Panc1 (cell line): Measurements from ENCODE around the gene RELB. TPM values are rescaled to one million over a fixed set of nuclear protein-coding genes. Genes with fewer than 3 reads are reported as not detected.

Experiments
- ATAC-seq: fragments of 200-7000 bp; cut with Tn5 transposase; 2 replicates; pipeline ENCODE4 v1.9.1; 2020; ENCODE audit warnings: mild to moderate bottlenecking, moderate library complexity
- BruUV-seq: library from RNA; stranded (reverse); fragments of 400-500 nt; replicated peaks from 2 replicates; lab custom pipeline; 2021; lab: Mats Ljungman, UMichigan
- CTCF ChIA-PET: fragments of 300-600 bp; sonication (Branson Sonifier 250); formaldehyde crosslinking; loops from one replicate; lab custom pipeline; 2022; ENCODE audit warnings: antibody characterized with exemption; lab: Charles Lee
- POLR2A ChIA-PET: fragments of 300-600 bp; sonication (Branson Sonifier 250); formaldehyde crosslinking; loops from one replicate; lab custom pipeline; 2022; ENCODE audit warnings: antibody characterized with exemption; lab: Charles Lee
- DNase-seq: peaks from one replicate; pipeline ENCODE4 v3.0.0-alpha.2; 2010; ENCODE audit warnings: low read depth, low spot score
- H3K27ac ChIP-seq: 2 replicates; pipeline ENCODE4 v1.5.1; 2011; ENCODE audit warnings: mild to moderate bottlenecking, low read length, inconsistent platforms
- H3K27me3 ChIP-seq: fragments of 200-500 bp; sonication (Bioruptor generic); 2 replicates; pipeline ENCODE4 v1.6.0; 2014; ENCODE audit warnings: low read length, inconsistent platforms; ENCODE audit not compliant: control insufficient read depth, insufficient read depth
- H3K36me3 ChIP-seq: fragments of 200-500 bp; sonication (Bioruptor generic); 2 replicates; pipeline ENCODE4 v1.5.1; 2014; ENCODE audit warnings: inconsistent platforms, mild to moderate bottlenecking, low read length, moderate library complexity; ENCODE audit not compliant: control insufficient read depth, insufficient read depth
- H3K4me1 ChIP-seq: 2 replicates; pipeline ENCODE4 v1.5.1; 2011; ENCODE audit warnings: inconsistent platforms, mild to moderate bottlenecking, low read length, moderate library complexity; ENCODE audit not compliant: control insufficient read depth, insufficient read depth
- H3K4me3 ChIP-seq, 2 experiments: 2 replicates each; pipeline ENCODE4 v1.5.1; 2011 to 2012; ENCODE audit warnings: low read depth in 2 of 2, low read length in 2 of 2, mild to moderate bottlenecking in 2 of 2, inconsistent platforms in 1 of 2, moderate library complexity in 1 of 2
- H3K9me3 ChIP-seq: fragments of 200-500 bp; sonication (Bioruptor generic); 2 replicates; pipeline ENCODE4 v1.5.1; 2014; ENCODE audit warnings: low read depth, mild to moderate bottlenecking, inconsistent platforms, low read length, moderate library complexity; ENCODE audit not compliant: control insufficient read depth, insufficient read depth
- POLR2AphosphoS5 ChIP-seq: IDR thresholded peaks from 2 replicates; pipeline ENCODE4 v1.6.1; 2012; ENCODE audit warnings: mild to moderate bottlenecking, low read depth, low read length, moderate library complexity
- SIN3A ChIP-seq: IDR thresholded peaks from 2 replicates; pipeline ENCODE4 v1.6.1; 2012; ENCODE audit warnings: low read depth, mild to moderate bottlenecking, low read length, moderate library complexity, borderline replicate concordance; ENCODE audit not compliant: insufficient read depth
- TCF7L2 ChIP-seq: IDR thresholded peaks from 2 replicates; pipeline ENCODE4 v1.6.1; 2011; ENCODE audit warnings: mild to moderate bottlenecking, low read depth, low read length, inconsistent platforms
- in situ Hi-C: cut with HindIII; loops from 2 replicates; pipeline ENCODE4 v1.10.0; 2016; ENCODE audit warnings: low sequenced_read_pairs, low pct_unique_long_range_greater_than_20kb
- intact Hi-C: fragments of 100-400 bp; cut with micrococcal nuclease; formaldehyde crosslinking; loops from one replicate; pipeline ENCODE4 v1.10.0; 2022; ENCODE audit not compliant: unreplicated experiment
- total RNA-seq: library from RNA; stranded (reverse); gene quantifications from one replicate; pipeline ENCODE4 v1.2.1, GENCODE V29; 2021; ENCODE audit not compliant: unreplicated experiment
- TF ChIP-seq, protein P1 (sequence below): fragments of 450-650 bp; IDR thresholded peaks from 2 replicates; pipeline ENCODE4 v1.5.1; 2017; ENCODE audit warnings: mild to moderate bottlenecking
- TF ChIP-seq, protein P2 (sequence below), 2 experiments: IDR thresholded peaks; 2 replicates each; pipeline ENCODE4 v1.6.1; 2011 to 2012; ENCODE audit warnings: low read depth in 2 of 2, control low read depth in 1 of 2, low read length in 1 of 2, mild to moderate bottlenecking in 1 of 2, moderate library complexity in 1 of 2; ENCODE audit not compliant: insufficient read depth in 1 of 2

RELB gene
- total RNA-seq, 1 experiment from 2014 or later, result 28.1 TPM

DNA sequence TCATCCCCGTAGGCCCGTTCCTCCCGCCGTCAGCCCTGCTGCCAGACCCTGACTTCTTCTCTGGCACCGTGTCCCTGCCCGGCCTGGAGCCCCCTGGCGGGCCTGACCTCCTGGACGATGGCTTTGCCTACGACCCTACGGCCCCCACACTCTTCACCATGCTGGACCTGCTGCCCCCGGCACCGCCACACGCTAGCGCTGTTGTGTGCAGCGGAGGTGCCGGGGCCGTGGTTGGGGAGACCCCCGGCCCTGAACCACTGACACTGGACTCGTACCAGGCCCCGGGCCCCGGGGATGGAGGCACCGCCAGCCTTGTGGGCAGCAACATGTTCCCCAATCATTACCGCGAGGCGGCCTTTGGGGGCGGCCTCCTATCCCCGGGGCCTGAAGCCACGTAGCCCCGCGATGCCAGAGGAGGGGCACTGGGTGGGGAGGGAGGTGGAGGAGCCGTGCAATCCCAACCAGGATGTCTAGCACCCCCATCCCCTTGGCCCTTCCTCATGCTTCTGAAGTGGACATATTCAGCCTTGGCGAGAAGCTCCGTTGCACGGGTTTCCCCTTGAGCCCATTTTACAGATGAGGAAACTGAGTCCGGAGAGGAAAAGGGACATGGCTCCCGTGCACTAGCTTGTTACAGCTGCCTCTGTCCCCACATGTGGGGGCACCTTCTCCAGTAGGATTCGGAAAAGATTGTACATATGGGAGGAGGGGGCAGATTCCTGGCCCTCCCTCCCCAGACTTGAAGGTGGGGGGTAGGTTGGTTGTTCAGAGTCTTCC lies 36.3 kb downstream of the RELB start:
- CTCF ChIA-PET, result no interaction called here

GRCh38 chr19:45038931-45039893 lies 37.9 kb downstream of the RELB start, which contains the start of gene CLASRP:
Gene CLASRP (plus strand): TSS chr19:45039045. CDS start chr19:45040213, 1,168 bp downstream.
- Histone ChIP-seq H3K27ac (peak within 1 kb of the TSS; percentile 86), H3K9me3 (no peaks in the 10 kb centered on the region), H3K36me3 (peaks cover 5% of the 10 kb centered on the region), H3K4me1 (peaks cover 6% of the 10 kb centered on the region; the same call in 1 of the 2 replicates), H3K27me3 (no peaks in the 10 kb centered on the region), H3K4me3 (peak within 1 kb of the TSS; percentile 83)
- peak; percentile 99 for ATAC-seq
- TF ChIP-seq POLR2AphosphoS5, result peak; percentile 87
- TF ChIP-seq, protein P1, sequence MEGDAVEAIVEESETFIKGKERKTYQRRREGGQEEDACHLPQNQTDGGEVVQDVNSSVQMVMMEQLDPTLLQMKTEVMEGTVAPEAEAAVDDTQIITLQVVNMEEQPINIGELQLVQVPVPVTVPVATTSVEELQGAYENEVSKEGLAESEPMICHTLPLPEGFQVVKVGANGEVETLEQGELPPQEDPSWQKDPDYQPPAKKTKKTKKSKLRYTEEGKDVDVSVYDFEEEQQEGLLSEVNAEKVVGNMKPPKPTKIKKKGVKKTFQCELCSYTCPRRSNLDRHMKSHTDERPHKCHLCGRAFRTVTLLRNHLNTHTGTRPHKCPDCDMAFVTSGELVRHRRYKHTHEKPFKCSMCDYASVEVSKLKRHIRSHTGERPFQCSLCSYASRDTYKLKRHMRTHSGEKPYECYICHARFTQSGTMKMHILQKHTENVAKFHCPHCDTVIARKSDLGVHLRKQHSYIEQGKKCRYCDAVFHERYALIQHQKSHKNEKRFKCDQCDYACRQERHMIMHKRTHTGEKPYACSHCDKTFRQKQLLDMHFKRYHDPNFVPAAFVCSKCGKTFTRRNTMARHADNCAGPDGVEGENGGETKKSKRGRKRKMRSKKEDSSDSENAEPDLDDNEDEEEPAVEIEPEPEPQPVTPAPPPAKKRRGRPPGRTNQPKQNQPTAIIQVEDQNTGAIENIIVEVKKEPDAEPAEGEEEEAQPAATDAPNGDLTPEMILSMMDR, result no peak
- BruUV-seq, result no TSS peak
- no peak for DNase-seq
- in situ Hi-C loops (no loop called here), intact Hi-C loops (no loop called here)
- ChIA-PET CTCF (interaction anchor here (1.9 kb wide), 1 partner anchor 21 kb away, joined by 4 read pairs; no protein-coding TSS in a partner anchor), POLR2A (interaction anchor here (0.5 to 0.7 kb wide), 3 partner anchors 36 to 1558 kb away, joined by 4 to 7 read pairs (median 5); no protein-coding TSS in a partner anchor)

More for the DNA sequence above, 36.3 kb downstream of the RELB start:
- intact Hi-C loops (no loop called here), in situ Hi-C loops (no loop called here)
- BruUV-seq, result no TSS peak
- Histone ChIP-seq H3K4me3 (no peak overlapping the region), H3K9me3 (no peaks in the 10 kb centered on the region), H3K27ac (no peak overlapping the region), H3K4me1 (peaks cover 6% of the 10 kb centered on the region; the same call in 1 of the 2 replicates), H3K27me3 (no peaks in the 10 kb centered on the region), H3K36me3 (peaks cover 3% of the 10 kb centered on the region; the same call in 1 of the 2 replicates)
- POLR2A ChIA-PET, result no interaction called here
- DNase-seq, result no peak
- no peak for ATAC-seq
- TF ChIP-seq, protein P1, result no peak
- TF ChIP-seq SIN3A (no peak), POLR2AphosphoS5 (no peak), TCF7L2 (no peak)
- TF ChIP-seq, protein P2, sequence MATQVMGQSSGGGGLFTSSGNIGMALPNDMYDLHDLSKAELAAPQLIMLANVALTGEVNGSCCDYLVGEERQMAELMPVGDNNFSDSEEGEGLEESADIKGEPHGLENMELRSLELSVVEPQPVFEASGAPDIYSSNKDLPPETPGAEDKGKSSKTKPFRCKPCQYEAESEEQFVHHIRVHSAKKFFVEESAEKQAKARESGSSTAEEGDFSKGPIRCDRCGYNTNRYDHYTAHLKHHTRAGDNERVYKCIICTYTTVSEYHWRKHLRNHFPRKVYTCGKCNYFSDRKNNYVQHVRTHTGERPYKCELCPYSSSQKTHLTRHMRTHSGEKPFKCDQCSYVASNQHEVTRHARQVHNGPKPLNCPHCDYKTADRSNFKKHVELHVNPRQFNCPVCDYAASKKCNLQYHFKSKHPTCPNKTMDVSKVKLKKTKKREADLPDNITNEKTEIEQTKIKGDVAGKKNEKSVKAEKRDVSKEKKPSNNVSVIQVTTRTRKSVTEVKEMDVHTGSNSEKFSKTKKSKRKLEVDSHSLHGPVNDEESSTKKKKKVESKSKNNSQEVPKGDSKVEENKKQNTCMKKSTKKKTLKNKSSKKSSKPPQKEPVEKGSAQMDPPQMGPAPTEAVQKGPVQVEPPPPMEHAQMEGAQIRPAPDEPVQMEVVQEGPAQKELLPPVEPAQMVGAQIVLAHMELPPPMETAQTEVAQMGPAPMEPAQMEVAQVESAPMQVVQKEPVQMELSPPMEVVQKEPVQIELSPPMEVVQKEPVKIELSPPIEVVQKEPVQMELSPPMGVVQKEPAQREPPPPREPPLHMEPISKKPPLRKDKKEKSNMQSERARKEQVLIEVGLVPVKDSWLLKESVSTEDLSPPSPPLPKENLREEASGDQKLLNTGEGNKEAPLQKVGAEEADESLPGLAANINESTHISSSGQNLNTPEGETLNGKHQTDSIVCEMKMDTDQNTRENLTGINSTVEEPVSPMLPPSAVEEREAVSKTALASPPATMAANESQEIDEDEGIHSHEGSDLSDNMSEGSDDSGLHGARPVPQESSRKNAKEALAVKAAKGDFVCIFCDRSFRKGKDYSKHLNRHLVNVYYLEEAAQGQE (IDR thresholded peaks at IDR 0.05; ENCODE audit: insufficient read depth in 1 of 2, low read depth in 2 of 2, low read length in 1 of 2), result no peak
